ENCODE measurements around the gene RUNX1.
A peak's percentile ranks its signal among the peaks of the same experiment; 100 is the strongest.
"Not testable (repeated sequence)": the region's sequence is repeated elsewhere in the genome, so short reads cannot be mapped to it uniquely, and the experiment has no call there.

RUNX1 gene

GRCh38 chr21:34968414-34969333 is 80.4 kb downstream of the RUNX1 start:
- no peak for DNase-seq

GRCh38 chr21:34967509-34968289 is 81.4 kb downstream of the RUNX1 start:
- DNase-seq, result no peak

GRCh38 chr21:34966881-34967280 is 82.2 kb downstream of the RUNX1 start:
- not testable (repeated sequence) for DNase-seq

DNA sequence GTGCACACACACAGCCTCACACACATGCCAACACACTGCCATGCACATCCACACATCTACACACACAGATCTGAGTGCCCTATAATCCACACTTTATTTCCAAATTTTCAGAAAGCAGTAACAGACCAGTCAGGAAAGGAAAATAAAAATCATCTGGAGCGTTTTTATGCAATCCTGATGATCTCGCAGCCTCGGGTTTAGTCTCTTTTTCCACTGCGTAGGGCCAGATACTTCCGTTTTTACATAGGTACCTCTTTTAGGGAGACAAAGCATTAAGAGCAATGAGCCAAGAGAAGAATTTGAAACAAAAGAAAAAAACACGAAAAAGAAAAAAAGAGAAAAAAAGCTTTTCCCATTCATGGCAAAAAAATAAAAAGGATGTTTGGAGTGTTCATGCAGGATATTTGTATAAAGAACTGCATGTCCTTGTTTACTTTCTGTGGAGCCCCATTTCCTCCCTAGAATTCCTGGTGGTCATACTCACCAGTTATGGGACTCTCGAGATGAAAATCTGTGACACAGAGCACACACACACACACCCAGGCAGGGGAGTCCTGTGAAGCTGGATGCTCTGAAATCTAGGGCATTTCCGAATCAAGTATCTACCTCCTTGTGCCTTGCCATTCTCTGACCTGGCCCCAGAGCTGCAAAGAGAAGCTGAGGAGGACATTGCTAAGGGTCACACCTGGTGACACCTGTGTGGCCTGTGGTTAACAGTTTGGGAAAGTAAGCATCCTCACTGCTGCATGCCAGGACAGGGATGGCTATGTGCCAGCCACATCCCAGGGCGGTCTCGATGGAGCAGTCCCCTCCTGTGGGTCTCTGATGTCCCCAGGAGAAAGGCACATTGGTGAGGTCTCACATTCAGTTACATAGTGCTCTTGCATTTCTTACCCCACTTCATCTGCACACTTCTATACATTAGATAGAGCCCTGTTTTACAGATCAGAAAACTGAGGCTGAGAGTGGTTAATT is 83.6 kb downstream of the RUNX1 start:
- DNase-seq, result peak; percentile 16

GRCh38 chr21:34962586-34963222 is 86.4 kb downstream of the RUNX1 start:
- DNase-seq, result no peak

GRCh38 chr21:34962136-34962535 is 87.0 kb downstream of the RUNX1 start:
- no peak for DNase-seq

DNA sequence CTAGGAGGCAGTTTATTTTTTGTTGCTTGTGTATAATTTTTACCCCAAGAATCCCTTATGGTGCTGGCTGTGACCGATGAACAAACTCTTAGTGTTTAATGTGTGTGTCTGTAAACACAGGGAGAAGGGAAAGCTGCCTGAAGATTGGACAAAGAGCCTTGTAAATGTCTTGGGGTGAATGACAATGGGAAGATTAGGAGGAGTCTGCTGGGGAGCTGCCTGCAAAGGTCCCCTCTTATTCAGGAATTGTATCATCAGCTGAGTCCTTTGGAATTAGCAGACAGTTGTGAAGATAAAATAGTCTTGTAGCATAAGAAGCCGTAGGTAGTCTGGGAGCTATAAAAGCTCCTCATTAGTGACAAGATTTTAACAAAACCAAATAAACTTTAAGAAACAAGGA is 88.4 kb downstream of the RUNX1 start:
- no peak for DNase-seq

- DNase-seq, result no peak
Observed at GRCh38 chr21:34959607-34960006, 89.5 kb downstream of the RUNX1 start.

GRCh38 chr21:34958040-34958439 is 91.1 kb downstream of the RUNX1 start:
- no peak for DNase-seq

- no peak for DNase-seq
Observed at GRCh38 chr21:34956416-34957316, 92.4 kb downstream of the RUNX1 start.

DNA sequence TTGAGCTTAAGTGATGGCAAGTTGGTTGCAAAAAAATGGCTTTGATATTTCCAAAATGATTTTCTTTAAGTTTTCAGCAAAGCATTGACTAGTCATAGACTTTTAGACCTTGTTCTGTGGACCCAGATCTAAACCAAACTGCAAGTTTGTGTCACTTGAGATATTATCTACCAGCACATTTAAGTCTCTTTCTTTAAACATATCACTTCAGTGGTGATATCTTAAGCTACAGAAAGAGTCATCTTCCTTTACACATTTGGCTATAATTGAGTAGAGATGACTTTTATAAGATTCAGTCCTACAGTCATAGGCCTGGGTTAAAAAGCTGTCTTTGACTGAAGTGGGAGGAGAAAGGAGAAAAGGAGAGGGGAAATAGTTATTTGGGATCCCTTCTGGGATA is 95.2 kb downstream of the RUNX1 start:
- DNase-seq, result no peak

DNA sequence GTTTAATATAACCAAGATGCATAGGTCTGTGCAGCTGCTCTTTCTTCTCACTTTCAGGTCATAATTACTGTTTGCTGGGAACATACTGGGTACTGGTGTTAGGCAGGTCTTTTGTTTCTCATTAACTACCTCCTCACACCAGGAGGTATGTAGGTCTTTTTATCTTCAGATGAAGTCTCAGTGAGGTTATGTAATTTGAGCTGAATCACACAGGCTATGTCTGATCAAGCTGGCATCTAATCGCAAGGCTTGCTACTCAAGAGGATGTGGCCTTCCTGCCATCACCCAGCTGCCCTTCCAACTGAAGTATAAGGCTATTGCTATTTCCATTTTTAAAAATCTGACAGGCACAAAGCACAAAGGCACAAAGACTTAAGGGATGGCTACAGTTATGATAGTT is 96.4 kb downstream of the RUNX1 start:
- DNase-seq, result no peak

GRCh38 chr21:34951868-34952267 is 97.2 kb downstream of the RUNX1 start:
- DNase-seq, result not testable (repeated sequence)

GRCh38 chr21:34950980-34951379 is 98.1 kb downstream of the RUNX1 start:
- DNase-seq, result no peak

DNA sequence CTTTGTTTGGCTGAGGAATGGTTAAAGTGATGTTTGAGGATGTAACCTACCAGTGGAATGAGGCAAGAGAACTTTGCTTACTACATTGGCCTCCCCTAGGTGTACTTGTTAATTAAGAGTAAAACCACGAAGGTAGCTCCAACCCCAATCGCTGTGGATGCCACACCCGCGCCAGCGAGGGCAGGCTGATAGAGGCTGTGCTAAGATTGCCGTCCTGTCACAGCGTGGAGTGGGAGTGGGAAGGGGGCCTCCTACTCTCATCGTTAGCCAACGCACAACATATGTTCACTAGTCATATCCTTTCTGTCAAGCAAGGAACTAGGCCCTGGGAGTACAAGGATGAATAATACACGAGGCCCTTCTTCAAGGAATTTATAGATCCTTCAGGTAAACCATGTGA is 99.6 kb downstream of the RUNX1 start:
- DNase-seq, result no peak

DNA sequence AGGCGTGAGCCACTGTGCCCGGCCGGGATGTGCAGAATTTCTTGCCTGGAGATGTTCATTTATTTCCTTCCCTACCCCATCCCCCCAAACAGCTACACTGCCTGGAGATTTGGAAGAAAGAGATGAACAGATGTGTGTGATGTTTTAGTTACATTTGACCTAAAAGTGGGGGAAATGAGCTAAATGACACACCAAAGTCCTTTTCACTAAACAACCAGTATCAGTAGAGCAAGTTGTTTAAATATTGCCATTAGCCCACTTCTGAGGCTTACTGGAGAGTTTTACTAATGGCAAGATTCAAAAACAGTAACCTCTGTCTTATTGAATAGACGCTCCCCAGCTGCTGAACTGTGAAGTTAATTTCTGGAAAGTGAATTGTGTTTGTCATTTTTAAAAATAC is 100.1 kb downstream of the RUNX1 start:
- no peak for DNase-seq

GRCh38 chr21:34948157-34948556 is 100.9 kb downstream of the RUNX1 start:
- DNase-seq, result no peak

DNA sequence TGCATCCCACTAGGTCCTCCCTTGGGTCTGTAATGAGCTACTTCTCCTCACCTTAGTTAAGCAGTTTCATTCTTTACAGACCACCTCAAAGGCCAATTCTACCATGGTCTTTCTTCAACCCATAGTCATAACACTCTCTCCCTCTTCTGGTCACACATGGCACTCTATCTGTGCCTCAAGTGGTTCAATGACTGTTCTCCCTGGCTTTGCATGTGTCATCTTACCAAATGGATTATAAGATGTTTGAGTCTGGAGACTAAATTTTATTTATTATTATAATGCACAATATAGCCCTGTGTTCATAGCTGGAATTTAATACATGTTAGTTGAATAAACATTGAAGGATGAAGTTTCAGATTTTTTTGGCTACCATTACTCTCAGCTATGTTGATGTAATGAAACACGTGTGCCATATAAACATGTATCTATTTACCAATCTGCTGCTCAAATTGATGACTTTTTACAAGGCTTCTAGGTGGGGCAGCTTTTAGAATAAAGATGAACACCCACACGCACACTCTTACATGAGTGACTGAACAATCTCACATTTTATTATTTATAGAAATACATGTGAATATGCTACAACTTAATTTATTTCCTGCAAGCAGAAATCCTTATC is 102.1 kb downstream of the RUNX1 start:
- DNase-seq, result no peak

- no peak for DNase-seq
Observed at GRCh38 chr21:34946385-34946840, 102.7 kb downstream of the RUNX1 start.

- no peak for DNase-seq
Observed at GRCh38 chr21:34945288-34945687, 103.8 kb downstream of the RUNX1 start.
